CD8-positive, alpha-beta memory T cell (primary cell): ENCODE data around the gene NRP1. TPM values are rescaled to one million over a fixed set of nuclear protein-coding genes. Genes with fewer than 3 reads are reported as not detected.

Experiments used
- CTCF ChIA-PET: fragments of 350-600 bp; sonication (Branson Sonifier 250); formaldehyde crosslinking; loops from one replicate; lab custom pipeline; 2021; ENCODE audit warnings: antibody characterized with exemption; lab: Charles Lee
- POLR2A ChIA-PET: fragments of 350-600 bp; sonication (Branson Sonifier 250); formaldehyde crosslinking; loops from one replicate; lab custom pipeline; 2021; ENCODE audit warnings: antibody characterized with exemption; lab: Charles Lee
- DNase-seq, 5 donors: peaks; one replicate each; pipeline versions ENCODE4 v3.0.0 to v3.0.0-alpha.2; 2020 to 2022; ENCODE audit warnings: mixed read lengths in 1 of 5
- H3K27ac ChIP-seq: one replicate; pipeline ENCODE4 v1.7.0; 2013; ENCODE audit warnings: low read depth, mild to moderate bottlenecking, low read length, moderate library complexity
- H3K27me3 ChIP-seq: 2 replicates; pipeline ENCODE4 v1.7.0; 2013; ENCODE audit warnings: low read length, mild to moderate bottlenecking; ENCODE audit not compliant: insufficient read depth, poor library complexity, severe bottlenecking
- H3K36me3 ChIP-seq: 2 replicates; pipeline ENCODE4 v1.7.0; 2013; ENCODE audit warnings: mild to moderate bottlenecking, low read length, moderate library complexity; ENCODE audit not compliant: insufficient read depth
- H3K4me1 ChIP-seq: 2 replicates; pipeline ENCODE4 v1.7.0; 2013; ENCODE audit warnings: mild to moderate bottlenecking, low read length, moderate library complexity; ENCODE audit not compliant: insufficient read depth
- H3K4me3 ChIP-seq: 2 replicates; pipeline ENCODE4 v1.7.0; 2013; ENCODE audit warnings: mild to moderate bottlenecking, low read length
- H3K9me3 ChIP-seq: 2 replicates; pipeline ENCODE4 v1.7.0; 2013; ENCODE audit warnings: mild to moderate bottlenecking, low read length
- H3K27ac Mint-ChIP-seq, 8 donors: one replicate each; pipeline ENCODE4 v1.8.0; 2020 to 2021; ENCODE audit warnings: mixed read lengths in 8 of 8, mild to moderate bottlenecking in 6 of 8, inconsistent platforms in 3 of 8, moderate library complexity in 3 of 8
- H3K27me3 Mint-ChIP-seq, 2 donors: one replicate each; pipeline ENCODE4 v1.8.0; 2020 to 2021; ENCODE audit warnings: mixed read lengths in 2 of 2, mild to moderate bottlenecking in 1 of 2, moderate library complexity in 1 of 2
- H3K36me3 Mint-ChIP-seq, 3 donors: one replicate each; pipeline ENCODE4 v1.8.0; 2020 to 2021; ENCODE audit warnings: mixed read lengths in 3 of 3, inconsistent platforms in 1 of 3, mild to moderate bottlenecking in 1 of 3
- H3K4me1 Mint-ChIP-seq, 3 donors: one replicate each; pipeline ENCODE4 v1.8.0; 2020 to 2021; ENCODE audit warnings: mixed read lengths in 3 of 3, inconsistent platforms in 1 of 3, mild to moderate bottlenecking in 1 of 3
- H3K4me3 Mint-ChIP-seq, 7 donors: one replicate each; pipeline ENCODE4 v1.8.0; 2020 to 2021; ENCODE audit warnings: mixed read lengths in 7 of 7, mild to moderate bottlenecking in 6 of 7, moderate library complexity in 4 of 7, inconsistent platforms in 2 of 7
- H3K9me3 Mint-ChIP-seq, 5 donors: one replicate each; pipeline ENCODE4 v1.8.0; 2020 to 2022; ENCODE audit warnings: mixed read lengths in 5 of 5, mild to moderate bottlenecking in 3 of 5, moderate library complexity in 2 of 5, inconsistent platforms in 1 of 5
- polyA plus RNA-seq: library from polyadenylated mRNA; unstranded; fragments of 300-500 nt; fragmentation: Illumina TruSeq; gene quantifications from one replicate; pipeline ENCODE4 v1.2.3, GENCODE V29; 2021
- total RNA-seq, 2 experiments: library from RNA; stranded (reverse); gene quantifications; one replicate each; pipeline ENCODE4 v1.2.3, GENCODE V29; 2021

Gene NRP1
- total and polyA plus RNA-seq, 3 experiments from 2014 or later = 2.1 to 2.2 TPM; not detected in 1

DNA sequence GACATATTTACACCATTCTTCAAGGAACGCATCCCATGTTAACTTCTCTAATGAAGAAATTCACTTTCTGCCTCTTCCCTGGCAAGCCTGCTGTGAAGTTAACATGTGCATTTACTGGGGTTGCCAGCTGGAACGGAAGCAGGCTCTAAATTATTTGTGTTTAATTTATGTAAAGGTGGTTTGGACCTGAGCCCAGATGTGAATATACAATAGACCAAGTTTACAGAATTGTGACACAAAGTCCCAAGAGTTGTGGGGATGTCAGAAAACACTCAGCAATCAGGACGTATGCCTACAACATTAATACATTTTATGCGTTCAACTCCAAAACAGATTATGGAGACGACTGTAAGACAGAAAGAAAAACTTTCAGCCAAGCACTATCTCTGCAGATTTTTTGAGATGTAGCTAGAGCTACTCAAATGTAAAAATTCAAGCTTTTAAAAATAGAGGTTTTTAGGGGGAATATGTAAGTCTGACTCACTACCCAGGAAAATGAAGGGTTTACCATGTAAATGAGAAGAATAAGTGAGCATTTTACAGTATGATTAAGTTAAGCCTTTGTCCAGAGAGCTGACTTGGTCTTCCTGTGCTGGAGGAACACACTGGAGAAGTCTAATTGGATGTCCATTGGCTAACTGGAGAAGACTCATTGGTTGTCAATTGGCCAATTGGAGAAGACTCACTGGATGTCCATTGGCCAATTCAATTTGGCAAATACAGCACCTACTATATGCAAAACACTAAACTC is 19.5 kb downstream of the NRP1 start:
- Mint-ChIP-seq H3K27me3 (peaks cover 7 to 15% of the 10 kb centered on the region in 2 donors), H3K9me3 (peaks cover 0 to 2% (median 0%) of the 10 kb centered on the region in 5 donors), H3K4me1 (no peaks in the 10 kb centered on the region), H3K27ac (no peak overlapping the region), H3K36me3 (no peaks in the 10 kb centered on the region), H3K4me3 (no peak overlapping the region)
- no peak overlapping the region for H3K4me3 ChIP-seq
- DNase-seq = no peak
- ChIA-PET CTCF (interaction anchor here (1.0 kb wide), 1 partner anchor 12 kb away, joined by 3 read pairs; no protein-coding TSS in a partner anchor), POLR2A (no interaction called here)
- H3K36me3 ChIP-seq = no peaks in the 10 kb centered on the region
- H3K9me3 ChIP-seq = no peaks in the 10 kb centered on the region
- no peaks in the 10 kb centered on the region for H3K4me1 ChIP-seq
- H3K27me3 ChIP-seq = no peaks in the 10 kb centered on the region
- H3K27ac ChIP-seq = no peak overlapping the region

DNA sequence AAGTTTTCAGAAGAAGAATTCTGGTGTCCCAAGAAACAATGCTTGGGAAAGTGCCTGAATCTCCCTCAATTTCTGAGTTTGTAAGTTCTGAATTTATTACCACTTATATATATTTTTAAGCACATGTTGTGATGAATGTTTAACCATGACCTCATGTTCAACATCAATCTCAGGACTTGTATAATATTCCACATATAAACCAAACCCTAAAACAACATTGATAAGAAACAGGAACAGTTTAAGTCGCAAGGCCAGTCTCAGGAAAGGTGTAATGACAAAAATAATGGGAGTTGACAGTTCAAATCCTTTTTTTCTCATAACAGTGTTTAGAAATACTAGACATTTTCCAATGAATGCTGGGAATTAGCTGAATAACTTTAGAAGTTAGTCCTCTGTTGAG is 22.8 kb downstream of the NRP1 start:
- no peaks in the 10 kb centered on the region for H3K36me3 Mint-ChIP-seq
- no peaks in the 10 kb centered on the region for H3K4me1 ChIP-seq
- ChIA-PET CTCF (no interaction called here), POLR2A (no interaction called here)
- H3K9me3 Mint-ChIP-seq = peaks cover 0 to 5% (median 0%) of the 10 kb centered on the region in 5 donors
- H3K4me3 ChIP-seq = no peak overlapping the region
- H3K36me3 ChIP-seq = no peaks in the 10 kb centered on the region
- no peak for DNase-seq
- H3K9me3 ChIP-seq = no peaks in the 10 kb centered on the region
- no peak overlapping the region for H3K27ac Mint-ChIP-seq
- peaks cover 15 to 25% of the 10 kb centered on the region in 2 donors for H3K27me3 Mint-ChIP-seq
- no peak overlapping the region for H3K27ac ChIP-seq
- no peaks in the 10 kb centered on the region for H3K27me3 ChIP-seq
- H3K4me3 Mint-ChIP-seq = no peak overlapping the region
- peaks cover 0 to 1% (median 0%) of the 10 kb centered on the region in 3 donors for H3K4me1 Mint-ChIP-seq

- Histone ChIP-seq H3K27ac (no peak overlapping the region), H3K27me3 (no peaks in the 10 kb centered on the region), H3K36me3 (no peaks in the 10 kb centered on the region), H3K4me1 (no peaks in the 10 kb centered on the region), H3K9me3 (no peaks in the 10 kb centered on the region), H3K4me3 (no peak overlapping the region)
- Mint-ChIP-seq H3K4me3 (no peak overlapping the region), H3K36me3 (no peaks in the 10 kb centered on the region), H3K9me3 (peaks cover 0 to 5% (median 0%) of the 10 kb centered on the region in 5 donors), H3K27me3 (peaks cover 14 to 25% of the 10 kb centered on the region in 2 donors), H3K27ac (no peak overlapping the region), H3K4me1 (peaks cover 0 to 1% (median 0%) of the 10 kb centered on the region in 3 donors)
- ChIA-PET POLR2A (interaction anchor here (0.7 kb wide), 1 partner anchor 27 kb away, joined by 6 read pairs; no protein-coding TSS in a partner anchor), CTCF (no interaction called here)
- no peak for DNase-seq
Observed at GRCh38 chr10:33310853-33311252, 23.6 kb downstream of the NRP1 start.

DNA sequence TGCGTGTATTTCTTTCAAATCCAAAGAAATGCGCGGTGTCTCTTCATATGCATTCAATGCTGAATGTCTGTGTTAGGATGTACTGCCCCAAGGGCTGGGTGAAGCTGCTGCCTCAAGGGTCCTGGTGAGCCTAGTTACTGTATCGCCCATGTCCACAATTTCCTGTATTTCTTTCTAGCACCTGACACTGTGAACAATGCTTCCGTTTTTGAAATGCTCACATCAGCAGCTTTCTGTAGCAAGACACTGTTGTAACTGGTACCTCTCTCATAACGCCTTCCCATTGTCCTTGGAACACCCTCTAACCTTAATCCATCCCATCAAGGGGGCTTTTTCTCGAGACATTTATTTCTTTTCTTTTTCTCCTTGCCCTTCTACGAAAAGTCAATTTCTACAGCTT is 25.1 kb downstream of the NRP1 start:
- ChIA-PET CTCF (no interaction called here), POLR2A (no interaction called here)
- Histone ChIP-seq H3K36me3 (no peaks in the 10 kb centered on the region), H3K4me1 (no peaks in the 10 kb centered on the region), H3K4me3 (no peak overlapping the region), H3K9me3 (no peaks in the 10 kb centered on the region), H3K27me3 (no peaks in the 10 kb centered on the region), H3K27ac (no peak overlapping the region)
- Mint-ChIP-seq H3K9me3 (peaks cover 0 to 5% (median 0%) of the 10 kb centered on the region in 5 donors), H3K36me3 (no peaks in the 10 kb centered on the region), H3K27ac (no peak overlapping the region), H3K4me3 (peak overlapping the region in 3 of 7 donors; percentile 21 to 78 (median 30)), H3K27me3 (peaks cover 14 to 21% of the 10 kb centered on the region in 2 donors), H3K4me1 (peaks cover 0 to 1% (median 0%) of the 10 kb centered on the region in 3 donors)
- DNase-seq = no peak

DNA sequence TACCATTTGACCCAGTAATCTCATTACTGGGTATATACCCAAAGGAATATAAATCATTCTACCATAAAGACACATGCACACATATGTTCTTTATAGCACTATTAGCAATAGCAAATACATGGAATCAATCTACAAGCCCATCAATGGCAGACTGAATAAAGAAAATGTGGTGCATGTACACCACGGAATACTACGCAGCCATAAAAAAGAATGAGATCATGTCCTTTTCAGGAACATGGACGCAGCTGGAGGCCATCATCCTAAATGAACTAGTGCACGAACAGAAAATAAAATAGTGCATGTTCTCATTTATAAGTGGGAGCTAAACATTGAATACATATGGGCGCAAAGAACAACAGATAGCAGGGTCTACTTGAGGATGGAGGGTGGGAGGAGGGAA is 26.6 kb downstream of the NRP1 start:
- Mint-ChIP-seq H3K27ac (peak overlapping the region in 1 of 8 donors; percentile 36), H3K27me3 (peaks cover 11 to 12% of the 10 kb centered on the region in 2 donors), H3K36me3 (no peaks in the 10 kb centered on the region), H3K9me3 (peaks cover 0 to 2% (median 0%) of the 10 kb centered on the region in 5 donors), H3K4me3 (no peak overlapping the region), H3K4me1 (peaks cover 0 to 1% (median 0%) of the 10 kb centered on the region in 3 donors)
- ChIA-PET CTCF (interaction anchor here (1.5 kb wide), 1 partner anchor 9 kb away, joined by 3 read pairs; no protein-coding TSS in a partner anchor), POLR2A (no interaction called here)
- H3K4me3 ChIP-seq = no peak overlapping the region
- H3K27me3 ChIP-seq = no peaks in the 10 kb centered on the region
- H3K9me3 ChIP-seq = no peaks in the 10 kb centered on the region
- no peaks in the 10 kb centered on the region for H3K4me1 ChIP-seq
- H3K27ac ChIP-seq = no peak overlapping the region
- no peak for DNase-seq
- no peaks in the 10 kb centered on the region for H3K36me3 ChIP-seq

- peaks cover 11 to 12% of the 10 kb centered on the region in 2 donors for H3K27me3 Mint-ChIP-seq
- DNase-seq = no peak
- no peak overlapping the region for H3K27ac Mint-ChIP-seq
- Histone ChIP-seq H3K4me3 (no peak overlapping the region), H3K4me1 (peaks cover 5% of the 10 kb centered on the region), H3K27ac (no peak overlapping the region), H3K36me3 (no peaks in the 10 kb centered on the region), H3K9me3 (no peaks in the 10 kb centered on the region), H3K27me3 (no peaks in the 10 kb centered on the region)
- H3K9me3 Mint-ChIP-seq = peaks cover 0 to 2% (median 0%) of the 10 kb centered on the region in 5 donors
- H3K4me1 Mint-ChIP-seq = peaks cover 0 to 2% (median 0%) of the 10 kb centered on the region in 3 donors
- H3K36me3 Mint-ChIP-seq = no peaks in the 10 kb centered on the region
- ChIA-PET POLR2A (no interaction called here), CTCF (interaction anchor here (1.5 to 1.7 kb wide), 2 partner anchors 10 to 28 kb away, joined by 3 read pairs; no protein-coding TSS in a partner anchor)
- H3K4me3 Mint-ChIP-seq = no peak overlapping the region
Observed at GRCh38 chr10:33306701-33307519, 27.6 kb downstream of the NRP1 start.

DNA sequence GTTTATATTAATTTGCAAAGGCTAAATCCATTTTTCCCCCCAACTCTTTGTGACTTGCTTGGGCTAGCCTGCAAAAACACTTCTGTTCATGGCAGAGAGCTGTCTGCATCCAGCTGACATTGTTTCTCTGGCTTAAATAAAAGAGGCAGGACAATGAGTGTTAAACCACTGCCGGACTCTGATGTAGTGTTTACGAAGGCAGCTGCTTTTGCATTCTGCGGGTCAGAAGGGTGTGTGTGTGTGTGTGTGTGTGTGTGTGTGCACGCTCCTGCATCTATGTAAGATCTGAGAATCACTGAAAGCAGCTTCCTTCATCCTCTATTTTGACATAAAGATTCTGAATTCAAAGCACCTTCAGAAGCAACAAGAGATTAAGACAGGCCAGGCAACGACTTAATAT is 28.3 kb downstream of the NRP1 start:
- H3K4me3 Mint-ChIP-seq = no peak overlapping the region
- CTCF ChIA-PET = interaction anchor here (1.7 kb wide), 1 partner anchor 27 kb away, joined by 3 read pairs; no protein-coding TSS in a partner anchor

More for the DNA sequence above, 28.3 kb downstream of the NRP1 start:
- H3K4me1 Mint-ChIP-seq = peaks cover 0 to 2% (median 0%) of the 10 kb centered on the region in 3 donors
- Histone ChIP-seq H3K27me3 (no peaks in the 10 kb centered on the region), H3K36me3 (no peaks in the 10 kb centered on the region), H3K4me3 (no peak overlapping the region), H3K9me3 (no peaks in the 10 kb centered on the region), H3K27ac (no peak overlapping the region), H3K4me1 (peaks cover 5% of the 10 kb centered on the region)
- H3K27ac Mint-ChIP-seq = no peak overlapping the region
- H3K9me3 Mint-ChIP-seq = peaks cover 0 to 2% (median 0%) of the 10 kb centered on the region in 5 donors
- peaks cover 11 to 12% of the 10 kb centered on the region in 2 donors for H3K27me3 Mint-ChIP-seq
- POLR2A ChIA-PET = no interaction called here
- H3K36me3 Mint-ChIP-seq = no peaks in the 10 kb centered on the region
- DNase-seq = no peak
